GM18499 (cell line): ENCODE data around the gene GMDS.
A peak's percentile ranks its signal among the peaks of the same experiment; 100 is the strongest.

Experiments
- ATAC-seq: cut with Tn5 transposase; IDR thresholded peaks from one replicate; pipeline ENCODE4 v1.9.1; 2021; ENCODE audit warnings: moderate number of reproducible peaks; ENCODE audit not compliant: insufficient read depth, unreplicated experiment

The GMDS gene

DNA sequence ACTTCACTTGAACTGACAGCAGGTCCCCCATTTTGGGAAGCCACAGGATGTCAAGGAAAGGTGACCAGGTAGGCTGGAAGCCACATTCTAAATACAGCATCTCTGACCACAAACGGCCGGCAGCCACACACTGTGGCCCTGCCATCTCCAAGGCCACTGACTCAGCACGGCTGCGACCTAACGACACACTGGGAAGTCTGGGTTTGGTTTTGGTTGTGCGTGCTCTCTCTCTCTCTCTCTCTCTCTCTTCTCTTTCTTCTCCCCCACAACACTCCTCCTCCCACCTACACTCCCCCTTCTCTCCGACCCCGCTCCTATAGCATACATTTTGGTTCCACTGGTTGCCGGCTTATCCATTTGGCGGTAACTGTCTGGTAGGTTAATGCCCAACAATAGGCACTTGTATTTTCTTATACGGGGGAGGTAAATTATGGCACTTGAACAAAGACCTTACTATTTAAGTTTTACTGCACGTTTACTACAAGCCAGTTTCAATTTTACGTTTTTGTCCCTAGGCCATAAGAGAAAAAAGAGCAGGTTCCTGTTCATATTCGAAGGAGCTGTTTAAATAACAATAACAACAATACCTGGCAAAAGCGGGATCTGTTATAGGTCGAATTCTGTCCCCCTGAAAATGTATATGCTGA, 103.6 kb downstream of the GMDS start:
- ATAC-seq: no peak

- no peak for ATAC-seq
Observed at GRCh38 chr6:2140438-2141128, 104.8 kb downstream of the GMDS start.

GRCh38 chr6:2135401-2135800, 110.0 kb downstream of the GMDS start:
- ATAC-seq: no peak

GRCh38 chr6:2134554-2134953, 110.9 kb downstream of the GMDS start:
- no peak for ATAC-seq

DNA sequence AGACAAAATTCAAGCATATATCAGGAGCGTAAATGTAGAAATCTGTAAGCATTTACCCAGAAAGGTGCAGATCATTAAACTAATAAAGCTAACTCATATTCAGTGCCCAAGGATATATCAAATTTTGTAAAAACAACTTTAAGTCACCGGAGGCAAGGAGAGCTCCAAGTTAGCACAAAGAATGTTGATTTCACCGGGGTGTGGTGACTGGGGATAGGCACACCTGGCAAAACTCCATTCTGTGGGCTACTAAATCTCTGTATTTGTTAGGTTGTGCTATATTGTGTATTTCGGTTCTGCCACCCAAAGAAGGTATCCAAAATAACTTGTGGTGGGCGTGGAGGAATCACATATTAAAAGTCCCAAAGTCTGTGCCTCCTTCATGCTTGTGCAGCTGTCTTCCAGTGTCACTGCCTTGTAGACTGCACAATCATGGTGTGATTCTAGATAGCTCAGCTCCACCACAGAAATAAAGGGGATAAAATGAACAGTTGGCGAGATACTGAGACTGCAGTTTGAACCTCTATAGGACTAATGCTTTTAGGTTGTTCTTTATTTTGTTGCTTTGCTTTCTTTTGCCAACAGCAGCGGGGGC, 111.6 kb downstream of the GMDS start:
- ATAC-seq: no peak

- no peak for ATAC-seq
Observed at GRCh38 chr6:2132916-2133315, 112.5 kb downstream of the GMDS start.

DNA sequence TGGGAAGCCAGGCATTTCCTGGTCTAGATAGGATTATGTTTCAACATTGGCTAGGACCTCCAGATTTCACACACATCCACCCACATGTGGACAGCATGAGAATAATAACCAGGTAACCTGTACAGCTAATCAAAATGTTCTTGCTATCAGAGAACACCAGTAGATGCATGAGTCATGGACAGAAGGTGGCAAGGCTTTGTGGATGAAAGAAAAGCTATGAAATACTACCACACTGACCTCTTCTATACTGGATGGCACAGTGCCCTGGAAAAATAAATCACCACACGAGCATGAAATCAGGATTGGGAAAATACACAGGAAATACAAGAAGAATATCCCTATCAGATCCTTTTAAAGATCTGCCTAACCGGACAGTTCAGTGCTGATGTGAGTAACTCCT, 113.0 kb downstream of the GMDS start:
- ATAC-seq: no peak

DNA sequence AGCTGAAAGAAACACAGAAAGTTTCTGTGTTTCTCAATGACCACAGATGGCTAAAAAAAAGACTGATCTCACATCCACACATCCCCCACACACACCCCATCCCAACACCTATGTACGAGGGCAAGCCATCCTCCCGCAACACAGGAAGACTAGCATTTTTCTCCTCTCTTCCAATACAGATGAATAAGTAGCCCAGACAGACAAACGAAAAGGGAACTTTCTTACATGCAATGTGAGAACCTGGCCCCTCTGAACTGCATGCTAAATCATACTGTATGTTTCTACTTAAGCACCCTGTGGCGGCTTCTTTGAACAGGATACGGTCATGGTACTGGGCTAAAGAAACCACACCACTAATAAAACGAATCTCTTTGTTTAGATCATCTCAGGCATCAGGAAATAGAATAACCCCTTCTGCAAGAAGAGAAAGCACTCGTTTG, 116.2 kb downstream of the GMDS start:
- peak; percentile 39 for ATAC-seq

DNA sequence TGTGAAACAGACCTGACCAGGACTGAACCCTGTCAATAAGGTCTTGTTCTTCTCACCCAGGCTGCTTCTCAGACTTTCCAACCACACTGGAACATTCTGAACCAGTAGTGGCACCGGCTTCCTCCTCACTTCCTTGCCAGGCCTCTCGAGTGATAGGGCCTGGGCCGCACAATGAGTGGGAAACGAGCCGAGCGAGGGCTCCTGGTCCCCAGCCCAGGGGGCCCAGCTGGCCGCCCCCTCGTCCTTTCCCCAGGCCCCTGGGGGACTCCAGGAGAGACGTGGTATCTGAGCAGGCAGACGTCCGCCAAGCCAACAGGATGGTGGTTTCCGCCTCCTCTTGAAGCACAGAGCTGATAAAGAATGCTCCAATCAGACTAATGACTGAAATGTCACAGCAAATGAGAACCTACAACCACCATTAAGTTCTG, 117.9 kb downstream of the GMDS start:
- ATAC-seq: no peak

GRCh38 chr6:2126351-2126750, 119.1 kb downstream of the GMDS start:
- no peak for ATAC-seq

DNA sequence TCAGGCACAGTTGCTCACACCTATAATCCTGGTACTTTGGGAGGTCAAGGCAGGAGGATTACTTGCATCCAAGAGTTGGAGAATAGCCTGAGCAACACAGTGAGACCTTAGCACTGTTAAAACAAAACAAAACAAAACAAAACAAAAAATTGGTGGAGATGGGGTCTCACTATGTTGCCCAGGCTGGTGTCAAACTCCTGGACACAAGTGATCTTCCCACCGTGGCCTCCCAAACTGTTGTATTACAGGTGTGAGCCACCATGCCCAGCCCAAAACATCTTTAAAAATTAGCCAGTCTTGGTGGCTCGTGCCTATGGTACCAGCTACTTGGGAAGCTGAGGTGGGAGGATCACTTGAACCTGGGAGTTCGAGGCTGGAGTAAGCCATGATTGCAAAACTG, 120.2 kb downstream of the GMDS start:
- ATAC-seq: no peak

DNA sequence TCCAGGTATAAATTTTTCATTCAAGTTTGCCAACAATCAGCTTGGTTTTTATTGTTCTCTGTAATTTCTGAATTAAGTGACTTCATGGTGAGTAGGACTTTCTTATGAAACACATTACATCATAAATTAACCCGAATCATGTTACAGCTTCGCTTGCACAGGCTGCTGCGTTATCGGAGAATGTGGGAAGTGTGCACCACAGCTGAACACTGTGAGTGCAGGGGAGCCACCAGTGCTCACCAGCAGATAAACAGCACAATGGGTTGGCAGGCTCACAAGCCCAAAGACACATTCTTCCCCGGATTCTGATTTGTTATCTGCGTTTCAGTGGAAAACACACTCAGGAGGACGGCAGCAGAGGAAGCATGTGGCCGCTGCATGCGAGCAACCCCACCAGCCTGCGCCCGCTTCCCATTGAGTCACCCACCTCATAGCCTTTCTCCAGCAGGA, 121.1 kb downstream of the GMDS start:
- ATAC-seq: no peak

GRCh38 chr6:2120912-2121311, 124.5 kb downstream of the GMDS start:
- ATAC-seq: no peak

GRCh38 chr6:2119275-2119674, 126.1 kb downstream of the GMDS start:
- ATAC-seq: no peak

- ATAC-seq: no peak
Observed at GRCh38 chr6:2118136-2118535, 127.3 kb downstream of the GMDS start.

DNA sequence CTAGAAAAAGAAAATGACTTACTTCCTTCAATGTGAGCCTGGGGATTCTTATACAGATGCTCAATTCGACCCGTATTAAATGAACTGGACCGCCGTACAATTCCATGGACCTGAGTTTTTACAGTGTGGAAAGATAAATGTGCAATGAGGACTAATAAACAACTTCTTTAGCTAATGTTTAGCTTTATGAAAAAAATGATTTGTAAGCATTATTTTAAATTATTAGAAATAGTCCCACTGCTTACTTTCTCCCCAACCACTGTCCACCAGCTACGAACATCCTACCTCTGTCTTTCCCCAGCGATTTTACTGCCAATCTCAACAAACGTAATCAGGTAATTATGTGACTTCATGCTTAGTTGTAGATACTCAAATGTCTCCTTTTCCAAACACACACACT, 128.0 kb downstream of the GMDS start:
- ATAC-seq: no peak

DNA sequence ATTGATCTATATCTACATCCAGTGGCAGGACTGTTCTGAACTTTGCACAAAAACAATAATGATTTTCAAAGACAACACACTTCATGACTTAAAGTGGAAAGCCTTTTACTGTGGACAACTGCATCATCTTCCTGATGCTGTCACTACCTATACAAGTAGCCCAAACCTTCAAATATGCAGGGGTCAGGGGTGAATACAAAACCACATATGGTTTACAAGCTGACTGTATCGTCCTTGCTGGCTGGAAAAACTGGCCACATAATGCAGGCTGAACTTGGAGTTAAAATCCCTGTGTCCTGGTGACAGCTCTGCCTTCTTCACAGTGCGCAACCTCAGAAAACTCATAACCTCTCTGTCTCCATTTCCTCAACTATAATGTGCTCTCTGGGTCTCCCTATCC, 128.9 kb downstream of the GMDS start:
- ATAC-seq: no peak

- ATAC-seq: no peak
Observed at GRCh38 chr6:2114100-2114499, 131.3 kb downstream of the GMDS start.

GRCh38 chr6:2111162-2111677, 134.2 kb downstream of the GMDS start:
- no peak for ATAC-seq

GRCh38 chr6:2110504-2110903, 134.9 kb downstream of the GMDS start:
- ATAC-seq: no peak

GRCh38 chr6:2109796-2110195, 135.6 kb downstream of the GMDS start:
- no peak for ATAC-seq
